ENCODE data around the gene TIMM50. TPM values are rescaled to one million over a fixed set of nuclear protein-coding genes. Genes with fewer than 3 reads are reported as not detected.

Gene TIMM50
- total and polyA plus RNA-seq, 2 of the 13 experiments (the other 11 are each of a cell fraction or from before 2014, with no cell fraction given): 91.1 to 92.5 TPM

DNA sequence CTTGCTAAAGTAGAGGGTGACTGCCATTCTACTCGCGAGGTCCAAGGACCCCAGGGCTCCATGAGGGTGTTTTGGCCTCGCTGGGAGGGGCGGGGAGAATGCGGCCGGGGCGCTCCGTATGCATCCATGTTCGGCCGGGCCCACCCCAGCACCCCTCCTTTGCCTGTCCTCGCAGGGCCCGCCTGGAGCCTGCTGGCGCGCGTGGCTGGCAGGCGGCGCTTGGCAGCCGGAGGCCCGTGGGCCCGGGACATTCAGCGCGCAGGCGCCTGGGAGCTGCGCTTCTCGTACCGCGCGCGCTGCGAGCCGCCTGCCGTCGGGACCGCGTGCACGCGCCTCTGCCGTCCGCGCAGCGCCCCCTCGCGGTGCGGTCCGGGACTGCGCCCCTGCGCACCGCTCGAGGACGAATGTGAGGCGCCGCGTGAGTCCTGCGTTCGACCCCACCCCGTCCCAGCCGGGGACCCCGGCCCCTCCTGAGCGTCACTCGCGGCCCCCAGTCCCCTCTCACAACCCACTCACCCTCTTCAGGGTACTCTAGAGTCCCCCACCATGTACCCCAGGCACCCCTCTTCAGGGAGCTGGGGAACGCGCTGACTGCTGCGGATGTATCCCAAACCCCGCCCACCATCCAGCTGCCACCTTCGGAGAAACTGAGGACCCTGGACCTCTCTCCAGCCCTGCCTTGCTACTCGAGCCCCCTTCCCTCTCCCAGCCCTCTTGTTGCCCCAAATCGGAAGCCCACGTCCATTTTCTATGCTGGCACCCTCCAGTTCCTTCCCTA lies 22.2 kb downstream of the TIMM50 start (continued):
- TF ChIP-seq, protein P1, sequence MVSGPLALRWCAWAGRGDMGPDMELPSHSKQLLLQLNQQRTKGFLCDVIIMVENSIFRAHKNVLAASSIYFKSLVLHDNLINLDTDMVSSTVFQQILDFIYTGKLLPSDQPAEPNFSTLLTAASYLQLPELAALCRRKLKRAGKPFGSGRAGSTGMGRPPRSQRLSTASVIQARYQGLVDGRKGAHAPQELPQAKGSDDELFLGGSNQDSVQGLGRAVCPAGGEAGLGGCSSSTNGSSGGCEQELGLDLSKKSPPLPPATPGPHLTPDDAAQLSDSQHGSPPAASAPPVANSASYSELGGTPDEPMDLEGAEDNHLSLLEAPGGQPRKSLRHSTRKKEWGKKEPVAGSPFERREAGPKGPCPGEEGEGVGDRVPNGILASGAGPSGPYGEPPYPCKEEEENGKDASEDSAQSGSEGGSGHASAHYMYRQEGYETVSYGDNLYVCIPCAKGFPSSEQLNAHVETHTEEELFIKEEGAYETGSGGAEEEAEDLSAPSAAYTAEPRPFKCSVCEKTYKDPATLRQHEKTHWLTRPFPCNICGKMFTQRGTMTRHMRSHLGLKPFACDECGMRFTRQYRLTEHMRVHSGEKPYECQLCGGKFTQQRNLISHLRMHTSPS (CRISPR knock-in tag; IDR thresholded peaks at IDR 0.05; ENCODE audit: low read depth): peak; percentile 67; the same call in 1 of the 2 replicates
- no peak for TF ChIP-seq RBM22 (optimal IDR thresholded peaks at IDR 0.05; ENCODE audit: low read length)
- TF ChIP-seq GATAD2A (CRISPR knock-in tag; IDR thresholded peaks at IDR 0.05): no peak
- peak; percentile 37 for TF ChIP-seq SKI (IDR thresholded peaks at IDR 0.05; ENCODE audit: partially characterized antibody)
- peak; percentile 96; the same call in 1 of the 2 replicates for TF ChIP-seq KLF15 (CRISPR knock-in tag; IDR thresholded peaks at IDR 0.05; ENCODE audit: borderline replicate concordance)
- TF ChIP-seq POLR2G (IDR thresholded peaks at IDR 0.05; ENCODE audit: low read depth, low read length): no peak
- TF ChIP-seq CBFB (CRISPR knock-in tag; IDR thresholded peaks at IDR 0.05): no peak
- TF ChIP-seq, protein P2, sequence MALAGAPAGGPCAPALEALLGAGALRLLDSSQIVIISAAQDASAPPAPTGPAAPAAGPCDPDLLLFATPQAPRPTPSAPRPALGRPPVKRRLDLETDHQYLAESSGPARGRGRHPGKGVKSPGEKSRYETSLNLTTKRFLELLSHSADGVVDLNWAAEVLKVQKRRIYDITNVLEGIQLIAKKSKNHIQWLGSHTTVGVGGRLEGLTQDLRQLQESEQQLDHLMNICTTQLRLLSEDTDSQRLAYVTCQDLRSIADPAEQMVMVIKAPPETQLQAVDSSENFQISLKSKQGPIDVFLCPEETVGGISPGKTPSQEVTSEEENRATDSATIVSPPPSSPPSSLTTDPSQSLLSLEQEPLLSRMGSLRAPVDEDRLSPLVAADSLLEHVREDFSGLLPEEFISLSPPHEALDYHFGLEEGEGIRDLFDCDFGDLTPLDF (CRISPR knock-in tag; IDR thresholded peaks at IDR 0.05): peak; percentile 40; the same call in 1 of the 2 replicates
- peak; percentile 64; the same call in 1 of the 2 replicates for TF ChIP-seq ZNF34 (CRISPR knock-in tag; IDR thresholded peaks at IDR 0.05; ENCODE audit: borderline replicate concordance)
- TF ChIP-seq, protein P3, sequence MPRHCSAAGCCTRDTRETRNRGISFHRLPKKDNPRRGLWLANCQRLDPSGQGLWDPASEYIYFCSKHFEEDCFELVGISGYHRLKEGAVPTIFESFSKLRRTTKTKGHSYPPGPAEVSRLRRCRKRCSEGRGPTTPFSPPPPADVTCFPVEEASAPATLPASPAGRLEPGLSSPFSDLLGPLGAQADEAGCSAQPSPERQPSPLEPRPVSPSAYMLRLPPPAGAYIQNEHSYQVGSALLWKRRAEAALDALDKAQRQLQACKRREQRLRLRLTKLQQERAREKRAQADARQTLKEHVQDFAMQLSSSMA (CRISPR knock-in tag; IDR thresholded peaks at IDR 0.05): peak; percentile 97
- TF ChIP-seq POLR2AphosphoS5 (IDR thresholded peaks at IDR 0.05; ENCODE audit: low read depth, low read length): no peak
- no peak for TF ChIP-seq FOXK1 (CRISPR knock-in tag; IDR thresholded peaks at IDR 0.05; ENCODE audit: borderline replicate concordance, low read depth)
- TF ChIP-seq, protein P4, sequence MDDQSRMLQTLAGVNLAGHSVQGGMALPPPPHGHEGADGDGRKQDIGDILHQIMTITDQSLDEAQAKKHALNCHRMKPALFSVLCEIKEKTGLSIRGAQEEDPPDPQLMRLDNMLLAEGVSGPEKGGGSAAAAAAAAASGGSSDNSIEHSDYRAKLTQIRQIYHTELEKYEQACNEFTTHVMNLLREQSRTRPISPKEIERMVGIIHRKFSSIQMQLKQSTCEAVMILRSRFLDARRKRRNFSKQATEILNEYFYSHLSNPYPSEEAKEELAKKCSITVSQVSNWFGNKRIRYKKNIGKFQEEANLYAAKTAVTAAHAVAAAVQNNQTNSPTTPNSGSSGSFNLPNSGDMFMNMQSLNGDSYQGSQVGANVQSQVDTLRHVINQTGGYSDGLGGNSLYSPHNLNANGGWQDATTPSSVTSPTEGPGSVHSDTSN (CRISPR knock-in tag; IDR thresholded peaks at IDR 0.05; ENCODE audit: borderline replicate concordance): peak; percentile 76; the same call in 1 of the 2 replicates
- TF ChIP-seq, protein P5, sequence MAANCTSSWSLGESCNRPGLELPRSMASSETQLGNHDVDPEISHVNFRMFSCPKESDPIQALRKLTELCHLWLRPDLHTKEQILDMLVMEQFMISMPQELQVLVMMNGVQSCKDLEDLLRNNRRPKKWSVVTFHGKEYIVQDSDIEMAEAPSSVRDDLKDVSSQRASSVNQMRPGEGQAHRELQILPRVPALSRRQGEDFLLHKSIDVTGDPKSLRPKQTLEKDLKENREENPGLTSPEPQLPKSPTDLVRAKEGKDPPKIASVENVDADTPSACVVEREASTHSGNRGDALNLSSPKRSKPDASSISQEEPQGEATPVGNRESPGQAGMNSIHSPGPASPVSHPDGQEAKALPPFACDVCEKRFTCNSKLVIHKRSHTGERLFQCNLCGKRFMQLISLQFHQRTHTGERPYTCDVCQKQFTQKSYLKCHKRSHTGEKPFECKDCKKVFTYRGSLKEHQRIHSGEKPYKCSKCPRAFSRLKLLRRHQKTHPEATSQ (CRISPR knock-in tag; IDR thresholded peaks at IDR 0.05; ENCODE audit: borderline replicate concordance): peak; percentile 91
- TF ChIP-seq, protein P6, sequence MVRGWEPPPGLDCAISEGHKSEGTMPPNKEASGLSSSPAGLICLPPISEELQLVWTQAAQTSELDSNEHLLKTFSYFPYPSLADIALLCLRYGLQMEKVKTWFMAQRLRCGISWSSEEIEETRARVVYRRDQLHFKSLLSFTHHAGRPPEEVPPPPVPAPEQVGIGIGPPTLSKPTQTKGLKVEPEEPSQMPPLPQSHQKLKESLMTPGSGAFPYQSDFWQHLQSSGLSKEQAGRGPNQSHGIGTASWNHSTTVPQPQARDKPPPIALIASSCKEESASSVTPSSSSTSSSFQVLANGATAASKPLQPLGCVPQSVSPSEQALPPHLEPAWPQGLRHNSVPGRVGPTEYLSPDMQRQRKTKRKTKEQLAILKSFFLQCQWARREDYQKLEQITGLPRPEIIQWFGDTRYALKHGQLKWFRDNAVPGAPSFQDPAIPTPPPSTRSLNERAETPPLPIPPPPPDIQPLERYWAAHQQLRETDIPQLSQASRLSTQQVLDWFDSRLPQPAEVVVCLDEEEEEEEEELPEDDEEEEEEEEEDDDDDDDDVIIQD (CRISPR knock-in tag; IDR thresholded peaks at IDR 0.05; ENCODE audit: low read depth): no peak
- TF ChIP-seq ZNF143 (CRISPR knock-in tag; IDR thresholded peaks at IDR 0.05): peak; percentile 58; the same call in 1 of the 2 replicates
- TF ChIP-seq PCBP2 (optimal IDR thresholded peaks at IDR 0.05; ENCODE audit: low read depth, low read length, poor library complexity, severe bottlenecking): no peak
- peak; percentile 94; the same call in 1 of the 2 replicates for TF ChIP-seq TOE1 (CRISPR knock-in tag; IDR thresholded peaks at IDR 0.05)
- peak; percentile 77; the same call in 1 of the 2 replicates for TF ChIP-seq IRF2 (CRISPR knock-in tag; IDR thresholded peaks at IDR 0.05)
- TF ChIP-seq NFIB (CRISPR knock-in tag; IDR thresholded peaks at IDR 0.05; ENCODE audit: borderline replicate concordance): peak; percentile 94
- peak; percentile 97 for TF ChIP-seq ERF (CRISPR knock-in tag; IDR thresholded peaks at IDR 0.05)

Data from HepG2 (cell line).